Measurements from ENCODE around the gene AJAP1.
A peak's percentile ranks its signal among the peaks of the same experiment; 100 is the strongest.

The AJAP1 gene

DNA sequence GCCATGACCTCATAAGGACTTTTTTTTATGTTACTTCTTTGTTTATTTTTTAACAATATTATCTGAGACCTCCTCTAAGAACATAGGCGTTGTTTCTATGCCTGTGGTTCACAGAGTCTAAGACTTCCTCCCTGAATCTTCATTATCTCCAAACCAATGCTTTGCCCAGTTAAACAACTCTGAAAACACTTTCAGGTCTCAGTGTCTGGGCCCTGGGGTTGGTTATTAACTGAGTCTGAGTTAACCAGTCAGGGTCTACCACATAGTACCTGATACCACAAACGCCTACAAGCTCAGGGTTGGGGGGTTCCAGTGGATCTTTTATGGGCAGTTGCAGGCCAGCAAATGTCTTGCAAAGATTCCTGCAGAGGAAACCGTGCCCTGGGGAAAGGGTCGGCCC lies 138.2 kb downstream of the AJAP1 start:
- DNase-seq (ENCODE audit: low spot score) = no peak
- Histone ChIP-seq H3K27ac (no peak overlapping the region), H3K4me3 (no peak overlapping the region)
- TF ChIP-seq CTCF (IDR thresholded peaks at IDR 0.05) = no peak

GRCh38 chr1:4794020-4794780 lies 139.8 kb downstream of the AJAP1 start:
- no peak for TF ChIP-seq CTCF (IDR thresholded peaks at IDR 0.05)
- Histone ChIP-seq H3K4me3 (no peak overlapping the region), H3K27ac (no peak overlapping the region)
- DNase-seq (ENCODE audit: low spot score) = no peak

DNA sequence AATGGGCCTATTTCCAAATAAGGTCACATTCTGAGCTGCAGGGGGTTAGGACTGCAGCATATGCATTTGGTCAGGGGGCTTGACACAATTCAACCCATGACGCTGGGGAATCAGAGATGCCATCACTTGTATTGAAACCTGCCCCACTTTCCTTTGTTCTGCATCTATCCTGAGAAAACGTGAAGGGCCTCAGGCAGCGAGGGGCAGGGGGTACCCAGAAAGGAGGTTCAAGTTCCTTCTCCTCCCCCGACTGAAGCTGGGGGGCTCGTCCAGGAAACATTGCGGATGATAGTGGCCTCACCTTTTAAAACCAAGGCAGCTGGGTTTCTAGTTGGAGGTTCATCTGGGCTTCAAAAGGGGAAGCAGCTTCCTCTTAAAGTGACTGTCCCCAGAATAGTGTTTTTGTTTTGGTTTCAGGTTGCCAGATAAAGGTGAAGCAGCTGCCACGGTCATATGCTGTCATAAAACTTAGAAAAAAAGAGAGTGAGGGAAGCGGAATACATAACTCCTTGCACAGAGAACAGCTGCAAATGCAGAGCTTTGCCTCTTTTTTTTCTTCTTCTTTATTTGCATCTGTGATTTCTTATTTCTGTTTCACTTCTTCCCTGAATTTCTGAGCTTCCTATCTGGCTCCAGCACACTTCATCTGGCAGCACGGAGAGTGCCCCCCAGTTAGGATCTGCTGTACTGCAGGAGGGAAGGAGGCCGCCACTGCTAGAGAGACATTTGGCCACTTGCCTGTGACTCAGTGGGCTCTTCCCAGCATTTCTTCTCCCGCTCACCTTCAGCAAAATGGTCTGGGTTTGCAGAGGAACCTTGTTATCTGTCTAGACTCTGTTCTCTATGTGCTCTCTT lies 142.0 kb downstream of the AJAP1 start:
- Histone ChIP-seq H3K4me3 (no peak overlapping the region), H3K27ac (no peak overlapping the region)
- TF ChIP-seq CTCF (IDR thresholded peaks at IDR 0.05) = no peak
- peak; percentile 60 for DNase-seq (ENCODE audit: low spot score)

GRCh38 chr1:4797016-4797410 lies 142.6 kb downstream of the AJAP1 start:
- H3K27ac ChIP-seq = no peak overlapping the region
- peak; percentile 53 for DNase-seq (ENCODE audit: low spot score)
- no peak for TF ChIP-seq CTCF (IDR thresholded peaks at IDR 0.05)
- H3K4me3 ChIP-seq = no peak overlapping the region

DNA sequence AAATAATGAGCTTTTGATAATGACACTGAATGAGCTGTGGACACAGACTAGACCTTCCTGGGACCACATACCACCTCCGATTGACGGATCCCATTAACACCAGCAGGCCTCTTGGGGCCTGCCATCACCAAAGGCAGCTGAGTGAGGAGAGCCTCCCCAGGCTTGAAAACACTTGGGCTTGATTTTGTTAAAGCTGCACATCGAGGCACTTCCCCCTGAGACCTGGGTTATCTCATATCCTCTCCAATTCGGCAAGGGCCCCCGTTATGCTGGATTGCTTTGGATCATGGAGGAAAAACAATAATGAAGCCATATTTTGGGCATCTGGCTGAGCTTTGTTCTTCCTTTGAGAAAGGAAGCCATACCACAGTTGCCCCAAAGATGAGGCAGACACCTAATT lies 143.0 kb downstream of the AJAP1 start:
- no peak for TF ChIP-seq CTCF (IDR thresholded peaks at IDR 0.05)
- DNase-seq (ENCODE audit: low spot score) = peak; percentile 47
- no peak overlapping the region for H3K27ac ChIP-seq
- H3K4me3 ChIP-seq = no peak overlapping the region

DNA sequence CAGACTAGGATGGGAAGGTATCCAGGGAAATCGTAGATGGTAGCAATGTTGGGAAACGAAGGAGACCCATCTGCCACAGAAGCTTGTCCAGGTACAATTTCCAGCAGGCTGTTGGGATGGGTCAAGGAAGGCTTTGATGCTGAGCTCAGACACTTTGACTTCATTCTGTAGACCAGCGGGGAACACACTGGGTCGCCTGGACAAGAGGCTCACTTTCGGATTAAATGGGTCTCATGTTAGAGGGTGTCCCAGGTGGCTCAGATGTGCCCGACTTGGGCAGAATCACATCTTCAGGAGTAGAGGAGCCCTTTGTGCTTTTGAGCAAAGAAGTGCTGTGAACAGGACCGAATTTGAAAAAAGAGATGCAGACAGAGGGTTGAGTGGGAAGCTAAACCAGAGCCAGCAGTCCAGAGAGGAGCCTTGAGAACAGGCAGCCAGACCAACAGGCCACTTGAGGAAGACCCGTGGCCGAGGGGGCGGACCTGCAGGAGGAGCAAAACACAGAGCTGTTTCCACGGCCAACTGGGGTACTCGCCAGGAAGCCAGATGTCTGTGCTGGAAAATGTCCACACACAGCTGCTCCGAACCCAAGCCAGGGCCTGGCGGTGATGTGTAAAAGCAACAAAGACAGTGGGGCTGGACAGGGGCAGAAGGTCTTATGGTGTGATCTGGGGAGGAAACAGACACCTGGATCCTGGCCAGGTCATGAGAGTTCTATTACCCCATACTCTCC lies 146.9 kb downstream of the AJAP1 start:
- no peak for TF ChIP-seq CTCF (IDR thresholded peaks at IDR 0.05)
- Histone ChIP-seq H3K4me3 (no peak overlapping the region), H3K27ac (no peak overlapping the region)
- DNase-seq (ENCODE audit: low spot score) = peak; percentile 73

Data from coronary artery (tissue), 2 donors.